Spleen (tissue), 11 donors: ENCODE measurements around the gene BAAT. TPM values are rescaled to one million over a fixed set of nuclear protein-coding genes. Genes with fewer than 3 reads are reported as not detected.
A peak's percentile ranks its signal among the peaks of the same experiment; 100 is the strongest.

Experiments
- DNase-seq: peaks from one replicate; pipeline ENCODE4 v3.0.0-alpha.2; 2020
- H3K27ac ChIP-seq, 8 donors: fragments of 200-600 bp; sonication (generic) in 7 of 8; 1 replicate in 4 of 8; 2 replicates in 4 of 8; pipeline versions ENCODE4 v1.5.0 to v1.8.0; 2016 to 2021; ENCODE audit warnings: inconsistent platforms in 4 of 8, mild to moderate bottlenecking in 4 of 8, moderate library complexity in 1 of 8
- H3K27me3 ChIP-seq, 7 donors: fragments of 200-600 bp; sonication (generic) in 6 of 7; replicated peaks in 1 of 7; 1 replicate in 4 of 7; 2 replicates in 3 of 7; pipeline versions ENCODE4 v1.5.0 to v1.8.0; 2016 to 2021; ENCODE audit warnings: inconsistent platforms in 3 of 7, mild to moderate bottlenecking in 1 of 7
- H3K36me3 ChIP-seq, 6 donors: fragments of 200-600 bp; sonication (generic) in 5 of 6; 1 replicate in 4 of 6; 2 replicates in 2 of 6; pipeline versions ENCODE4 v1.5.0 to v1.8.0; 2016 to 2021; ENCODE audit warnings: inconsistent platforms in 2 of 6
- H3K4me1 ChIP-seq, 6 donors: fragments of 200-600 bp; sonication (generic) in 5 of 6; 1 replicate in 3 of 6; 2 replicates in 3 of 6; pipeline versions ENCODE4 v1.5.0 to v1.8.0; 2016 to 2021; ENCODE audit warnings: inconsistent platforms in 3 of 6
- H3K4me3 ChIP-seq, 8 donors: fragments of 200-600 bp; sonication (generic) in 7 of 8; 1 replicate in 4 of 8; 2 replicates in 4 of 8; pipeline versions ENCODE4 v1.5.0 to v1.8.0; 2016 to 2021; ENCODE audit warnings: inconsistent platforms in 4 of 8, mild to moderate bottlenecking in 4 of 8, moderate library complexity in 2 of 8
- H3K9me3 ChIP-seq, 8 donors: fragments of 200-600 bp; sonication (generic) in 7 of 8; 1 replicate in 4 of 8; 2 replicates in 4 of 8; pipeline versions ENCODE4 v1.5.0 to v1.8.0; 2016 to 2021; ENCODE audit warnings: inconsistent platforms in 4 of 8
- CTCF ChIP-seq, 11 experiments: fragments of 200-600 bp in 7 of 11; fragments of 450-650 bp in 4 of 11; sonication (generic) in 4 of 11; IDR thresholded peaks in 8 of 11; conservative IDR thresholded peaks in 3 of 11; 1 replicate in 7 of 11; 2 replicates in 4 of 11; pipeline versions ENCODE4 v1.4.0 to v1.8.0; 2016 to 2021; ENCODE audit warnings: antibody characterized with exemption in 11 of 11, inconsistent platforms in 4 of 11, mild to moderate bottlenecking in 1 of 11
- POLR2A ChIP-seq, 3 donors: fragments of 450-650 bp; IDR thresholded peaks; one replicate each; pipeline ENCODE4 v1.5.1; 2017; ENCODE audit warnings: antibody characterized with exemption in 3 of 3, mild to moderate bottlenecking in 1 of 3
- POLR2AphosphoS5 ChIP-seq, 3 donors: sonication (generic); formaldehyde crosslinking; IDR thresholded peaks; one replicate each; pipeline ENCODE4 v1.5.1; 2017; ENCODE audit warnings: antibody characterized with exemption in 3 of 3
- WGBS, 5 donors: extraction: QIAGEN DNeasy Blood & Tissue Kit in 3 of 5; methylation state at CpG; one replicate each; pipeline versions ENCODE4 v1.1.5 to v1.1.7; 2013 to 2018; 5-methylcytosine and 5-hydroxymethylcytosine counted together
- intact Hi-C: fragments of 100-400 bp; cut with DNase I; formaldehyde crosslinking; loops from one replicate; pipeline ENCODE4 v1.15.0; 2023; ENCODE audit warnings: low total_unique reads
- polyA plus RNA-seq, 3 donors: library from polyadenylated mRNA; stranded (reverse); fragments of 200-250 nt; gene quantifications; one replicate each; pipeline ENCODE4 v1.2.1, GENCODE V29; 2013
- total RNA-seq, 7 donors: library from RNA; depleted of rRNA in 3 of 7; stranded (reverse); fragments of >200 nt in 3 of 7; fragmentation: NEBNext Ultra II Directional in 4 of 7; extraction: Animal tissue kit (Norgen Biotek cat#: 25700) in 4 of 7; gene quantifications; one replicate each; pipeline versions ENCODE4 v1.1.0 to v1.2.1, GENCODE V29; 2016 to 2021
- donor health status: healthy with polysubstance abuse.
- donor health status: DM: no; HTN: no; CAD: no; lungs with moderate emphysema.
- donor health status: DM: no; HTN: no; CAD: no.
- donor health status: Bipolar disorder and iron deficiency.
- donor health status: healthy.
- donor health status: DM: no; HTN: no; CAD: no.
- donor health status: DM: yes; HTN: yes; CAD: no.

Gene BAAT
- total and polyA plus RNA-seq, 10 donors, result 0.02 to 0.15 (median 0.10) TPM; not detected in 6

DNA sequence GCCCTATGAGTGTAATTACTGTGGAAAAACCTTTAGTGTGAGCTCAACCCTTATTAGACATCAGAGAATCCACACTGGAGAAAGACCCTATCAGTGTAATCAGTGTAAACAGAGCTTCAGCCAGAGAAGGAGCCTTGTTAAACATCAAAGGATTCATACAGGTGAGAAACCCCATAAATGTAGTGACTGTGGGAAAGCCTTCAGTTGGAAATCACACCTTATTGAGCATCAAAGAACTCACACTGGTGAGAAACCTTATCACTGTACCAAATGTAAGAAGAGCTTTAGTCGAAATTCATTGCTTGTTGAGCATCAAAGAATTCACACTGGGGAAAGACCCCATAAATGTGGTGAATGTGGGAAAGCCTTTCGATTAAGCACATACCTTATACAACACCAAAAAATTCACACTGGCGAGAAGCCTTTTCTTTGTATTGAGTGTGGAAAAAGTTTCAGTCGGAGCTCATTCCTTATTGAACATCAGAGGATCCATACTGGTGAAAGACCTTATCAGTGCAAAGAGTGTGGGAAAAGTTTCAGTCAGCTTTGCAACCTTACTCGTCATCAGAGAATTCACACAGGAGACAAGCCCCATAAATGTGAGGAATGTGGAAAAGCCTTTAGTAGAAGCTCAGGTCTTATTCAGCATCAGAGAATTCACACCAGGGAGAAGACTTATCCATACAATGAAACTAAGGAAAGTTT is 23.7 kb upstream of the BAAT start:
- TF ChIP-seq POLR2A (IDR thresholded peaks at IDR 0.05) (no peak), CTCF (IDR thresholded peaks at IDR 0.05 in 8 of 11, conservative IDR thresholded peaks at IDR 0.05 in 3 of 11) (no peak), POLR2AphosphoS5 (IDR thresholded peaks at IDR 0.05) (no peak)
- peaks cover 45 to 100% (median 100%) of the 10 kb centered on the region in 8 donors for H3K9me3 ChIP-seq
- peaks cover 43 to 70% (median 63%) of the 10 kb centered on the region in 6 donors for H3K36me3 ChIP-seq
- intact Hi-C loops, result no loop called here
- no peak overlapping the region for H3K27ac ChIP-seq
- WGBS, 5 donors, result 95 to 99% (median 98%) methylated on average over 5 of the region's 5 CpGs
- peak overlapping the region in 1 of 8 donors; percentile 23 for H3K4me3 ChIP-seq
- H3K4me1 ChIP-seq, result no peaks in the 10 kb centered on the region
- no peak for DNase-seq
- H3K27me3 ChIP-seq, result no peaks in the 10 kb centered on the region

- Histone ChIP-seq H3K4me1 (peaks cover 8 to 31% (median 21%) of the 10 kb centered on the region in 6 donors), H3K27ac (no peak overlapping the region), H3K9me3 (peaks cover 24 to 72% (median 58%) of the 10 kb centered on the region in 8 donors), H3K27me3 (no peaks in the 10 kb centered on the region), H3K36me3 (peaks cover 44 to 88% (median 82%) of the 10 kb centered on the region in 6 donors), H3K4me3 (no peak overlapping the region)
- WGBS, 5 donors, result 91 to 95% (median 94%) methylated on average over 9 of the region's 9 CpGs
- no peak for TF ChIP-seq CTCF (IDR thresholded peaks at IDR 0.05 in 8 of 11, conservative IDR thresholded peaks at IDR 0.05 in 3 of 11)
- TF ChIP-seq POLR2AphosphoS5 (IDR thresholded peaks at IDR 0.05), result no peak
- TF ChIP-seq POLR2A (IDR thresholded peaks at IDR 0.05), result no peak
- DNase-seq, result no peak
- intact Hi-C loops, result no loop called here
Measured at GRCh38 chr9:101403516-101404285, 18.9 kb upstream of the BAAT start.

GRCh38 chr9:101400120-101400519 is 15.3 kb upstream of the BAAT start:
- intact Hi-C loops, result no loop called here
- Histone ChIP-seq H3K36me3 (peaks cover 20 to 68% (median 50%) of the 10 kb centered on the region in 6 donors), H3K27me3 (no peaks in the 10 kb centered on the region), H3K27ac (peak overlapping the region; percentile 74 to 95 (median 88)), H3K9me3 (peaks cover 8 to 36% (median 22%) of the 10 kb centered on the region in 8 donors), H3K4me3 (peak overlapping the region in 7 of 8 donors; percentile 51 to 82 (median 66)), H3K4me1 (peaks cover 21 to 59% (median 49%) of the 10 kb centered on the region in 6 donors)
- TF ChIP-seq POLR2AphosphoS5 (IDR thresholded peaks at IDR 0.05) (peak in 1 of 3 donors; percentile 36), CTCF (IDR thresholded peaks at IDR 0.05 in 8 of 11, conservative IDR thresholded peaks at IDR 0.05 in 3 of 11) (no peak)
- no peak for DNase-seq
- 32 to 43% (median 39%) methylated on average over 5 of the region's 5 CpGs for WGBS, 5 donors

DNA sequence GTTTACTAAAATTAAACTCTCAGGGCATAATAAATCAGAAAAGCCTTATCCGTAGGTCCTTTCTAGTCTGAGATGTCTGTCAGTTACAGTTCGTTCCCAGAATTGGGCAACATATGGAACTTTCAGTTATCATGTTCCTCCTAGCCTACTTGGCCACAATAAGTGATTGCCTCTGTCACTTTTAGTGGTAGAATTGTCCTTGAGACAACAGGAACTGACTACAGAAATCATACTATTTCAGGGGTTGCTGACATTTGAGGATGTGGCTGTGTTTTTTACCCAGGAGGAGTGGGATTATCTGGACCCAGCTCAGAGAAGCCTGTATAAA is 14.8 kb upstream of the BAAT start:
- DNase-seq, result no peak
- intact Hi-C loops, result loop anchor here (5.0 kb wide), 1 partner anchor 133 kb away; the partner anchor contains the start of gene RNF20
- WGBS, 5 donors, result 2 to 14% (median 9%) methylated on average over 2 of the region's 2 CpGs

More for the DNA sequence above, 14.8 kb upstream of the BAAT start:
- peaks cover 21 to 65% (median 53%) of the 10 kb centered on the region in 6 donors for H3K4me1 ChIP-seq
- peaks cover 8 to 31% (median 17%) of the 10 kb centered on the region in 8 donors for H3K9me3 ChIP-seq
- H3K27ac ChIP-seq, result peak overlapping the region; percentile 74 to 95 (median 88)
- TF ChIP-seq CTCF (IDR thresholded peaks at IDR 0.05 in 8 of 11, conservative IDR thresholded peaks at IDR 0.05 in 3 of 11) (no peak), POLR2A (IDR thresholded peaks at IDR 0.05) (no peak), POLR2AphosphoS5 (IDR thresholded peaks at IDR 0.05) (no peak)
- no peaks in the 10 kb centered on the region for H3K27me3 ChIP-seq
- peaks cover 15 to 66% (median 44%) of the 10 kb centered on the region in 6 donors for H3K36me3 ChIP-seq
- H3K4me3 ChIP-seq, result peak overlapping the region; percentile 51 to 82 (median 63)
